ENCODE results near the gene TASL.

GRCh38 chrX:30615229-30615628 lies 37.7 kb upstream of the TASL start:
- no peak for TF ChIP-seq EZH2phosphoT487 (IDR thresholded peaks at IDR 0.05; ENCODE audit: low read depth, severe bottlenecking, unreplicated experiment)
- TF ChIP-seq EZH2 (IDR thresholded peaks at IDR 0.05; ENCODE audit: borderline replicate concordance) = no peak
